Sigmoid colon (tissue), 4 donors: Measurements from ENCODE around the gene PDIA6.

Experiments
- CTCF ChIP-seq, 4 experiments: fragments of 450-650 bp in 3 of 4; fragments of 200-600 bp in 1 of 4; IDR thresholded peaks; one replicate each; pipeline ENCODE4 v1.5.1; 2016 to 2019; ENCODE audit warnings: antibody characterized with exemption in 4 of 4, mild to moderate bottlenecking in 3 of 4, moderate library complexity in 2 of 4
- POLR2A ChIP-seq, 2 donors: fragments of 450-650 bp; IDR thresholded peaks; one replicate each; pipeline ENCODE4 v1.6.1; 2016; ENCODE audit warnings: antibody characterized with exemption in 2 of 2, mild to moderate bottlenecking in 2 of 2, moderate library complexity in 2 of 2
- POLR2AphosphoS5 ChIP-seq, 4 donors: sonication (generic); formaldehyde crosslinking; IDR thresholded peaks; one replicate each; pipeline ENCODE4 v1.6.1; 2017; ENCODE audit warnings: antibody characterized with exemption in 4 of 4

GRCh38 chr2:10733980-10734379 is 78.6 kb downstream of the PDIA6 start:
- TF ChIP-seq CTCF (IDR thresholded peaks at IDR 0.05): no peak
- no peak for TF ChIP-seq POLR2AphosphoS5 (IDR thresholded peaks at IDR 0.05)
- no peak for TF ChIP-seq POLR2A (IDR thresholded peaks at IDR 0.05)
